GM21737 (cell line): Measurements from ENCODE around the gene CST3.

Experiments used
- ATAC-seq: cut with Tn5 transposase; IDR thresholded peaks from one replicate; pipeline ENCODE4 v1.9.1; 2021; ENCODE audit warnings: mild to moderate bottlenecking, moderate library complexity; ENCODE audit not compliant: unreplicated experiment

CST3 gene

DNA sequence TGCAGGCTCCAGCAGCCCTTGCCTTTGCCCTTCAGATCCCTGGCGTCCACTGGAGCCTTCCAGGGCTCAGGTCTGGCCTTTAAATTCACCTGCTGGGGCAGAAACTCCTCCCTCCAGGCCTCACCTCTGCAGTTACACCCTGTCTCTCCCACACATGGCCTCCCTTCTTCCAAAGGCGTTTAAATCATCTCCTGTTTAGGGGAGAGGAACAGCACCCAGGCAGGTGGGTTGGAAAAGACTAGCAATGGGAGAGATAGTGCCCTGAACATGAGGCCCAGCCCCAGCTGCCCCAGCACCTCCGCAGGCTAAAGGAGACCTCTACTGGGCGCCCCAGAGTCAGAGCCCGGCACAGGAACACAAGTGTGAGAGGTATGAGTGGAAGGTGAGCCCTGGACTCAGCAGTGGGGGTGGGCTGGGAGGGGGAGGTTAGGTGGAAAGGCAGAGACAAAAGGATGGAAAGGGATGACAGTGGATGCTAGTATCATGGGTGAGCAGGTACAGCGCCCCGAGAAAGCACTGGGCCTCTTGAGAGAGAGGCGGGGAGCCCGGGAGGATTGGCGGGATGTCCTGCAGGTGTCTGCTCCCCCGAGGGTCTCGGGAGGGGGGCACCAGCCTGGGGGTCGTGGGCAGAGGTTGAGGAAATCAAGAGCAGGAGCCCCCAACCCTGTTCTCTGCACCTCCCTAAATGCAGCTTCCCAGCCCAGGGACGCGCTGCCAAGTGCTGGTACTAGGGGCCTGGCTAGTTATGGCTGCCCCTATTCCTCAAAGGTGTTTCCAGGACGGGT lies 31.7 kb downstream of the CST3 start, which contains the start of gene CST9:
CST9 (minus strand) TSS at position 51 of the 785 bp plus-strand sequence. CDS start 53 bp downstream, outside the sequence.
- no peak for ATAC-seq

DNA sequence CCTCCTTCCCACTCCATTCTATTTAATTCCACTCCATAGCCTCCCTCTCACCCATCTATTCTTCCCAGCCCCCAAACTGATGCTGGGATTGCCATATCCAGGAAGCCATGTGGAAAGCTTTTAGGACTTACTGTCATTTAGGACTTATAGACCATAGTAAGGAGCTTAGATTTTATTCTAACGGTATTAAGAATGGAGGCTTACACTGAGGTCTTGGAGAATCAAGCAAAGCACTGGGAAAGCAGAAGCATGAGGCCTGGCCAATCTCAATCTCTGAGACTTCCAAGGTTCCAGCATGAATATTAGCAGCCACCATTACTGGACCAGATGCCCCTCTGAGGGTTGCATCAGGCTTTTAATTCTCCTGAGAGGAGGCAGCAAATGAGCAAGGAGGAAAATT lies 33.4 kb downstream of the CST3 start:
- no peak for ATAC-seq

DNA sequence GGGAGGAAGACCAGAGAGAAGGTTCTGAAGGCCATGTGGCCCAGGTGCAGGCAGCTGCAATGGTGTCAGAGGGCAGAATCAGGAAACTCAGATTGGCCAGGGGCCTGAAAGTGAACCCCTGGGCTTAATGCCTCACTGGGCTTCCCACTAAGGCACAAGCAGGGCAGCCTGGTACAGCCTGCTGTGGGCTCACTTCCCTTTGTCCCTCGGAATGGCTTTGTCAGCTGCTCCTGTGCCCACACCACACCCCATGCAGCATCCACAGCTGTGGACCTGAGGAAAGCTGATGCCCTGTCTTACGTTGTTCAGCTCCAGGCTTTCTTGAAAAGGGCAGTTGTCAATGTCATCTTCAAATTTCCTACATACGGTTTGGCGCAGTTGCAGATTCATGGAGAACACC lies 34.4 kb downstream of the CST3 start:
- ATAC-seq = no peak

DNA sequence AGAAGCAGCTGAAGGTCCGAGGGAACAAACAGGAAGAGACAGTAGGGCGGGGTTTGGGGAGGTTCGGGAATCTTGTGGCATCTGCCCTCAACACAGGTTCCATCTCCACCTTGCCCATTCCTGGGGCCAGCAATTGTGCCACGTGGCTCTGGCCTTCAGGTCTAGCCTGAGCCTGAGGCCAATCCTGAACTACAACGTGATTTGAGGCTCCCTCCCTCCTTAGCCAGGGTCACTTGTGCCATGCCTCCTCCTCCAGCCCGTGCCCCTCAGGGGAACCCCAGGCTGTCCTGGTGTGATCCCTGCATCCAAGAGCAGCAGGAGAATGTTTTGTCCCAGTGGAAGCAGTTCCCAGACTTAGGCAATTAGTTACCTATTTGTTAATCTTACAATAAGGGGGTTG lies 35.1 kb downstream of the CST3 start:
- ATAC-seq = no peak

DNA sequence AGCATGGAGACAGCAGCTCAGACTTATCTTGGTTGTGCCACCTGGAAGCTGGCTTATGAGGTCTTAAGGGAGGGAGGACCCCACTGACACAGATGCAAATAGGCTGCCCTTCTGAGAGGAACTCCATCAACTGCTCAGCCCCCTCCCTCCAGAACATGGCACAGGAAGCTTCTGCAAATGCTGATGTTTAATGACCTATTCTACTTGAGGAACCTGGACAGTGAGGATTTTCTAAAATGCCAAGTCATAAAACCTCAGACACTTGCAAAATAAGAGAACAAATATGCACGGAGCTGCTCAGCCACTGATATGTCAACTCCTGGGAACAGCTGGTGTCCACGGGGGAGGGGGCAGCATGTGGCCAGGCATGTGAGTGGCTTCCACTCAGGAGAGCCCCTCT lies 35.5 kb downstream of the CST3 start:
- no peak for ATAC-seq

DNA sequence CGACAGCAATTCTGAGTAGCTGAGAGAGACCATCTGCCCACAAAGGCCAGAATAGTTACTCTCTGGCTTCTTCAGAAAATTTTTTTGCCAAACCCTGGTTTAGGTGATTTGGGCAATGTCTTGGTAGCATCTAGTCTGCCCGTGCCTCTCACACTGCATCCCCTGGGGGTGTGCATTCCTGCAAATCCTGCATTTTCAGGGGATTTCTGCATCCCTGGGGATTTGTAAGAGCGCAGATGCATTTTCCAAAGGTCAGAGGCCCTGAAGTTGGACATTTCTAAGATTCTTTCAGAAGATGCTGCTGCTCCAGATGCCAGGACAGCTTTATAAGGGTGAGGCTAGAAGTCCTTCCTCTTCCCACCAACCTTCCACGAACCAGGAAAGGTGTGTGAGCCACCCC lies 36.0 kb downstream of the CST3 start:
- no peak for ATAC-seq

DNA sequence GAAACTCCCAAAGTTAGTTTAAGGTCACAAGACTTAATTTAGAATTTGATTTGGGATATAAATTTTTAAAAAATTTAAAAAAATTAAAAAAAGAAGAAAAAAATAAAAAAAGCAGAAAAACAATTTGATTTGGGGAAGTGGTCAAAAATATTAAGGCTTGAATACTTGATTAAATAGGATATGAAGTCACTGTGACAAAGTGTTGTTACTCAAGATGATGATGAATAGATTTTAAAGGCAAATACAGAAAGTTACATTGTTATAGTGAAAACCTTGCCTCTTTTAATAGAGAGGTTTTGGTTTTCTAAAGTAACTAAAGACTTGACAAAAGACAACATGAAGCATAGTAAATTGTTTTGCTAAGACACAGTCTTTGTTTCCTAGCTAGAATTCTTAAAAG lies 39.3 kb downstream of the CST3 start:
- no peak for ATAC-seq

DNA sequence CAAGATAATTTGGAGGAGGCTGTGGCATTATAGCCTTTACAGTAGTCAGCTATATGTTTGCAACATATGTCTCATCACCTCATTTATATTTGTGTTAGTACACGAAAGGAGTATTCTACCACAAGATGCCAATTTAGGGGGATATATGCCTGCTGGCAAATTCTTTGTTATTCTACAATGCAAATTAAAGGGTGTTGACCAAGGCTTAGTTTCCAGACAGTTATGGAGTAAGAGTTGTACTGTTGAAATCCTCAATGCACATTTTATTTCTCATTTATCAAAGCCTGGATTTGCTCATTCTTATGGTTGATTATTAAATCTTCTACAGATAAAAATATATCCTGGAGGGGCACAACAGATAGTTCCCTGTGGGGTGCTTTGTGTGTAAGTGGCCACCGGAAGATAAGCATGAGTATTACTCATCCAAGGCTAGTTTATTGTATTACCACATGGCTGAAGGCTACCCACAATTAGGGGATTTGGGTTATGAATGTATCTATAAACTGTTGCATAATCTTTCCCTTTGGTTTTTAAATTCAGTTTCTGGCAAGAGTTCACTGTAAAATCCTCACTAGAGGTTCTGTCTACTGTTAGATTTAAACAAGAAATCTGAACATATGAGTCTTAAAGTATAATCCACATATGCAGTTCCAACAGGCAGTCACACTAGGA lies 41.0 kb downstream of the CST3 start:
- no peak for ATAC-seq

DNA sequence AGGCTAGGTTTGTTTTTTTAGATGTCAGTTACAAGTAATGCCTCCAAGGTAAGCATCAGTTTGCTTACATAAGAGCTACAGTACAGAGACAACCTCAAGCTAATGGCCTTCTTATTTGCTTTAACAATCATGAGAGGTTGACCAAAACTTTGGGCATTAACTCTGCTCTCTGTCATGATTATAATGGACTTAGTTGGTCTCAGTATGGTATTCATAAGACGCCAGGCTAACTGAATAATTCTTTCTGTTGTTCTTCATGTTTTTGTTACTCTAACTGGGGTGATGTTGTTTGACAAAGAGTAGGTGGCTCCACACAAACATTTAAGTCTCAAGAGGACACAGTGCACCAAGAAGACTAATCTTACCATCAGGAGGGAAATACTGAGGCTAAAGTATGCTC lies 41.8 kb downstream of the CST3 start:
- no peak for ATAC-seq

DNA sequence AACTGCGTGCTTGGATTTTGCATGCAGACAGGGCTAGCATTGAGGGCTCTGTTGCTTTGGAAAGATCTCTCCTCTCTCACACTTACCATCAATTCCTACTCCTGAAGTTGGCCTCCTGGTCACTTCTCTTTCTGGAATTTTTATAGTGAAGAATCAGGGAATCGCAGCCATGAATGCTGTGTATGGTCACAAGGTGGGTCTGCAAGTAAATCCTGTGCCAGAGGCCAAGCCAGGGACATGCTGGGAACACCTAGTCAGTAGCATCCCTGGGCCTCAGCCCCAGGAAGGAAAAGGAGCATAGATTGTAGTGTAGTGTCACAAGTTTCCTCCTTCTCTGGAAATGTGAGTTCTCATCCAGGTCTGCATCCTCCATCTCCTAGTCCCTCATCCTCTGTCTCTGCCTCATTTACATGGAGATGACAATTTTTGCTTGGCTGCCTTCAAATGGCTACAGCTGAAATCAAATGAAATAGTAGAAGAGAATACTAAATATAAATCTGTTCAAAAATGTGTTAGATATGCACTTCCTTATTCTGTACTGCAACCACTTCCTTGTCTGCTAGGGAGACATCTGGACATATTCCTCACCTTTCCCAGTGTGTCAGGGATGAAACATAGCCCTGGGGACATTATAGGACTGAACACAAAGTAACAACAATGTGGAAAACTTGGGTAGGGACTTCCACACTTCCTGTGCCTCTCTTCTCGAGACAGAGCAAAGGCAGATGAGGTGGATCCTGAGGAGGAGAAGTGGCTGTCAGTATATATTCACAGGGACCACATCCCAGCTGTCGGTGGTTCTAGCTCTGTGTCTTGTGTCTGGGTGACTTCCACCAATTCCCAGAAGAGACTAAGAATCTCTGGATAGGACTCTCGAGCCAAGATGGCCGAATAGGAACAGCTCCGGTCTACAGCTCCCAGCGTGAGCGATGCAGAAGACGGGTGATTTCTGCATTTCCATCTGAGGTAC lies 49.0 kb downstream of the CST3 start:
- ATAC-seq = no peak

DNA sequence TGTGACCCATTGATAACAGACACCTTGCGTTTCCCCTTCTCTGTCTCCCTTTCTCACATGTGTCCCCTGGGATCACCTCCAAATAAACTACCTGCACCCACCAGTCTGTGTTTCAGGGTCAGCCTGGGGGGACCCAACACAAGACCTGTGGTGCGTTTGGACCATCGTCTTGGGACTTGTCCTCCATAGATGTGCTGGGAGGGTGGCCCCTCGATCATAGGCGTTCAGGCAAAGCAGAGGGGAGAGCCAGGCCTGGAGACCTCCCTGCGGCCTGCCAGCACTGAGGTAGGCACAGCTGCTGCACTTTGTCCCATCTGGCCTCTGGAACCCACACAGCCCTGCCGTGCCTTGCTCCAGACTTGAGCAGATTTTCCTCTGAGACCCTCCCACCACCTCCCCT lies 50.1 kb downstream of the CST3 start:
- ATAC-seq = no peak

DNA sequence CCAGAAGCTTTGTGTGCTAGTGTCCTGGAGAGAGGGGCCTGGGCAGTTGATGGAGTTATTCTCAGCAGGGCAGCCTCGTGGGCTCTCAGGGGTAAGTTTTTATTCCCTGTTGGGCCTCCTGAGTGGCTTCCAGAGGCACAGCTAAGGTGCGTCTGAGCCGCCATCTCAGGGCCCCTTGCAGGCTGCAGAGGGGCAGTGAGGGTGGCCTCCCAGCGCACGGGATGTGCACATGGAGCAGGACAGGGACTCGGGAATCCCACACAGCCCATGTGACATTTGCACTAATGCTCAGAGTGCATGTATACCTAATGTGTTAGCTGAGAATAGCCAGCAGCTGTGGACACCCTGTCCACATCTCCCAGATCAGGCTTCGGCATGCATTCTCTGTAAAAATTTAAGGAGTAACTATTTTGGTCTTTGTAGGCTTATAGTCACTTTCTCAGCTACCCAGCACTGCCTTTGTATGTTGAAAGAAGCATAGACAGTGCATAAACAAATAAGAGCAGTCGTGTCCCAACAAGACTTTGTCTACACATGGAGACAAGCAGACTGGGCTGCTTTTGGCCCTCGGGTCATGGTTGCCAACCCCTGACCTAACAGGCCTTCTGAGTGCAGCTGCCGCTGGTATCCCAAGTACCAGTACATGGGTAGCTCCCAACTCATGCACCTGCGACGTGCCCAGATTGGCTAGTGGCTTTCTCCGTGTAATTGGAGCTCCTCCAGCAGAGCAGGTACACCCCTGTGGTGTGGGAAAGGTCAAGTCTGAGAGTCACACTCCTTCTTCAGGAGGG lies 50.8 kb downstream of the CST3 start:
- ATAC-seq = no peak

DNA sequence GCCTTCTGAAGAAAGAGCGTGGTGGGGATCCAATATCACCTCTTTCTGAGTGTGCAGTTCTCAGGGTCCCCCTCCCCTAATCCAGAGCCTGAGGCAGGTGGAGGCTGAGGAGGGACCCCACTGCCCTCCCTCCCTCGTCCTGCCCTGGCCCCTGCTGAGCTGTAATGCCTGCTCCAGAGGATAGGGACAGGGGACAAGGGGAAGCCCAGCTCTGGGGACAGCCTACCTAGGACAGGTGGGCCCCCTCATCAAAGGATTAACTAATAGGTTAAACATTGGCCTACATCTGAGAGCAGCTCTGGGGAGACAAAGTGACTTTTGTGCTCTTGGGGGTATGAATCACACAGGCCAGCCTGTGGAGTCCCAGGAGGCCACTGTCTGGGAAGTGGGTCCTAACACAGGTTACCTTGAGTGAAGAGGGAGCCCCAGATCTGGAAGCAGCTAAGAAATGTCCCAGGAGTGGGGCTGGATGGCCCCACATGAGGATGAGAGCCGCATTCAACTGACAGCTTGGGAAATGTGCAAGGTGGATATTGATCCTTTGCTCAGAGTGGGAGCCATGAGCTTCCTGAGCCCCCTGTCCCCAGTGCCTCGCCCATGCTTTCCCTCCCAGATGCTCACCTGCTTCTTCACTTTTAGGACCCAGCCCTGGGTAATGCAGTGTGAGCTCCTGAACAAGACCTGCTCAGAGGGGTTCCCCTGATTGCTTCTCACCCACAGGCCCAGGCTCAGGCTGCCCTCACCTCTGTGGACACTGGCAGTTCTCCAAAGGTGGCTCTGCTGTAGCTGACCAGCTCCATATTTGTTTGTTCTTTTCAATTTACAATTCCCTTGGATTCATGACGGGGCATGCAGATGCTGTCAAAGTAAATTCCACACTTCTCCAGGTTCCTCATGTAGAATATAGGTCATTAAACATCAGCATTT lies 51.7 kb downstream of the CST3 start:
- ATAC-seq = no peak

DNA sequence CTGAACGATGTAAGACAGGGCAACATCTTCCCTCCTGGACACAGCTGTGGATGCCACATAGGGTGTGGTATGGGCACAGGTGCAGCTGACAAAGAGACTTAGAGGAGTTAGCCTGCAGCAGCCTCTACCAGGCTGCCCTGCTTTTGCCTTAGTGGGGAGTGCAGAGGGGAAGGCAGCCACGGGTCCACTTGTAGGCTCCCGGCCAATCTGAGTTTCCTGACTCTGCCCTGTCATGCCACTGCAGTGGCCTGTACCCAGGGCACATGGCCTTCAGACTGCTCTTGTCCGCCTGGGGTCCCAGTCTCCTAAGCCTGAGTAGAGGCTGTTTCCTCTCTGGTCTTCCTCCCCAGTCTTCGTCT lies 52.3 kb downstream of the CST3 start:
- ATAC-seq = no peak

DNA sequence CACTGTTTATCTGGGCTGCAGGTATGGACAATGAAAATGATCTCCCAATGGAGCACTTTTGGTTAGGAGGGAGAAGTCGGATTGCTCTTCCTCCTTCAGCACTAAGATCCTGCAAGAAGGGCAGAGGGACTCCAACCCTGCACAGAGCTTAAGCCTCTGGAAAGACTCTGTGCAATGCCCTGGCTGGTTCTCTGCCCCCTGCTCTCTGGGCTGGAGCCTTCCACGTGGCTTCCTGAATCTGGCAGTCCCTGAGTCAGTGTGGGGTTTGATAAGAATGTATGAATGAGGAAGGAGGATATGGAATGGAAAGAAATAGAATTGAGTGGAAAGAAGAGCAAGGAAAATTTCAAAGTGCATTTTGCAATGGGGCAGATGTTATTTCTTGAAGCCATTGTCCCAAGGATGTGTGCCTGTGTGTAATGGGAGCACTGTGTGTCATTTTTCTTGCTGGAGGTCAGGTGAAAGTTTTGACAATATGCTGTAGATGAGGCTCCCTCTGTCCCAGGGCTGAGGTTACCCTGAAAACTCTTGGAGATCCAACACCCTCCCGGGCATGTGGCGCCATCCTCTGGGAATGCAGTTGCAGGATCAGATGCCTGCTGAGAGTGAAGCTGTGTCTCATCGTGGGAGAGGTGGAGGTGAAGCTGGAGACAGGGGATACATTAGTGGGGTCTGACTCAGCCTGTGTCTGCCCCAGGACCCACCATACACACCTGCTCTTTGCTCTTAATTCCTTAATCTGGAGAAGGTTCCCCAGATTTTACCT lies 53.1 kb downstream of the CST3 start:
- ATAC-seq = no peak
